ENCODE measurements around the gene IGFBP2. TPM values are rescaled to one million over a fixed set of nuclear protein-coding genes. Genes with fewer than 3 reads are reported as not detected.

Gene IGFBP2
- total and polyA plus RNA-seq, 12 donors: 14.8 to 253 (median 79.4) TPM

- Histone ChIP-seq H3K4me1 (replicated peaks in 1 of 2) (peaks cover 23 to 55% of the 10 kb centered on the region in 2 donors), H3K27ac (peak overlapping the region in 1 of 5 donors; percentile 42), H3K27me3 (no peaks in the 10 kb centered on the region), H3K9me3 (replicated peaks in 1 of 3) (no peaks in the 10 kb centered on the region), H3K4me3 (no peak overlapping the region), H3K36me3 (replicated peaks in 1 of 2) (no peaks in the 10 kb centered on the region)
- 24 to 36% (median 31%) methylated on average over 7 of the region's 7 CpGs for WGBS, 4 donors
- TF ChIP-seq POLR2A (IDR thresholded peaks at IDR 0.05): no peak
- TF ChIP-seq, protein P1, sequence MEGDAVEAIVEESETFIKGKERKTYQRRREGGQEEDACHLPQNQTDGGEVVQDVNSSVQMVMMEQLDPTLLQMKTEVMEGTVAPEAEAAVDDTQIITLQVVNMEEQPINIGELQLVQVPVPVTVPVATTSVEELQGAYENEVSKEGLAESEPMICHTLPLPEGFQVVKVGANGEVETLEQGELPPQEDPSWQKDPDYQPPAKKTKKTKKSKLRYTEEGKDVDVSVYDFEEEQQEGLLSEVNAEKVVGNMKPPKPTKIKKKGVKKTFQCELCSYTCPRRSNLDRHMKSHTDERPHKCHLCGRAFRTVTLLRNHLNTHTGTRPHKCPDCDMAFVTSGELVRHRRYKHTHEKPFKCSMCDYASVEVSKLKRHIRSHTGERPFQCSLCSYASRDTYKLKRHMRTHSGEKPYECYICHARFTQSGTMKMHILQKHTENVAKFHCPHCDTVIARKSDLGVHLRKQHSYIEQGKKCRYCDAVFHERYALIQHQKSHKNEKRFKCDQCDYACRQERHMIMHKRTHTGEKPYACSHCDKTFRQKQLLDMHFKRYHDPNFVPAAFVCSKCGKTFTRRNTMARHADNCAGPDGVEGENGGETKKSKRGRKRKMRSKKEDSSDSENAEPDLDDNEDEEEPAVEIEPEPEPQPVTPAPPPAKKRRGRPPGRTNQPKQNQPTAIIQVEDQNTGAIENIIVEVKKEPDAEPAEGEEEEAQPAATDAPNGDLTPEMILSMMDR (IDR thresholded peaks at IDR 0.05): peak; percentile 45 to 75 (median 60)
- no peak for DNase-seq
- intact Hi-C loops (cut with DNase I): loop anchor here (5.0 to 10.0 kb wide), 2 partner anchors 470 to 478 kb away; no protein-coding TSS in a partner anchor
Measured at GRCh38 chr2:216696751-216697560, 63.7 kb downstream of the IGFBP2 start.

- no peaks in the 10 kb centered on the region for H3K36me3 ChIP-seq (replicated peaks in 1 of 2)
- TF ChIP-seq, protein P1 (IDR thresholded peaks at IDR 0.05): no peak
- TF ChIP-seq POLR2A (IDR thresholded peaks at IDR 0.05): no peak
- DNase-seq: no peak
- H3K27ac ChIP-seq: peak overlapping the region; percentile 5 to 42 (median 12)
- WGBS, 4 donors: 10 to 25% (median 14%) methylated on average over 6 of the region's 6 CpGs
- no peaks in the 10 kb centered on the region for H3K9me3 ChIP-seq (replicated peaks in 1 of 3)
- intact Hi-C loops (cut with DNase I): loop anchor here (5.0 to 10.0 kb wide), 2 partner anchors 469 to 477 kb away; no protein-coding TSS in a partner anchor
- no peaks in the 10 kb centered on the region for H3K27me3 ChIP-seq
- H3K4me3 ChIP-seq: no peak overlapping the region
- H3K4me1 ChIP-seq (replicated peaks in 1 of 2): peaks cover 22 to 49% of the 10 kb centered on the region in 2 donors
Measured at GRCh38 chr2:216698293-216698692, 65.1 kb downstream of the IGFBP2 start.

DNA sequence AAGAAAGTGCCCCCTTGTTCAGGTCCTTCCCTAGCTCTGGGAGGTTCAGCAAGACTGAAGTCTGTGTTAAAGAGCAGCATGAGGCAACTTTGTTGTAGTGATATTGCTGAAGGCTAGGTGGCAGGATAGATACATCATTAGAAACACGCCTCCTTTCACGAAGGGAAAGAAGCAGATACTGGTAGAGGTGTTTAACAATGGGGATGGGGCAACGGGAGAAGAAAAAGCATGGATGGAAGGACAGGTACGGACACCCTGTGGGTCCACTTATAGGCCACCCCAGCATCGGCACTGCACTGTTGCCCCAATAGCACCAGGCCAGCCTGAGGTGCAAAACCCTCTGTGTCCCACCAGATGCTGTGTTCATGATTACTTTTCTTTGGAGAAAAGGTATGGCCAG lies 65.7 kb downstream of the IGFBP2 start:
- intact Hi-C loops (cut with DNase I): loop anchor here (5.0 to 10.0 kb wide), 2 partner anchors 468 to 476 kb away; no protein-coding TSS in a partner anchor
- TF ChIP-seq POLR2A (IDR thresholded peaks at IDR 0.05): no peak
- TF ChIP-seq, protein P1 (IDR thresholded peaks at IDR 0.05): peak; percentile 30 to 82 (median 68)
- peak overlapping the region in 4 of 5 donors; percentile 5 to 42 (median 20) for H3K27ac ChIP-seq
- DNase-seq: peak in 1 of 7 donors; percentile 38
- peaks cover 16 to 49% of the 10 kb centered on the region in 2 donors for H3K4me1 ChIP-seq (replicated peaks in 1 of 2)
- H3K36me3 ChIP-seq (replicated peaks in 1 of 2): no peaks in the 10 kb centered on the region
- no peaks in the 10 kb centered on the region for H3K27me3 ChIP-seq
- no peaks in the 10 kb centered on the region for H3K9me3 ChIP-seq (replicated peaks in 1 of 3)
- no peak overlapping the region for H3K4me3 ChIP-seq
- WGBS, 4 donors: 6 to 21% (median 20%) methylated on average over 5 of the region's 5 CpGs

DNA sequence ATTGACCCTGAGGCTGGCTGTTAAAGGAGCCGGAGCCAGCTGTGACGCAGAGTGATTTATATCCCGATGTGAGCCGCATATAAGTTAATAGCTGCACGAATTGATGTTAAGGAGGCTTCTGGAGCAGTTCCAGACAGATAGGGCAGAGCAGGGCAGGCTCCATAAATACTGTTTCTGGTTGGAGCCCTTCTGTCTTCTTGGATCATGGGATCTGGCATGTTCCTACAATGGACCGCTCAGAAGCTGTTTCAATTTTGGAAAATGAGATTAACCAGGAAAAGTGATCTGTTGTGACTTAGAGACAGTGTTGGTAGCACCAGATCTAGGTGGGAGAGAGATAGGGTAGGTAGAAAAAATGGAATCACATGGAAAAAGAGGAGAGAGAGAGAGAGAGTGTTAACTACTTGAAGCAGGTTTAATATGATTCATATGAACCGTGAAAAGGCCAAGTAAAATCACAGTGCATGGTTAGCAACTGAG lies 66.9 kb downstream of the IGFBP2 start:
- Histone ChIP-seq H3K4me1 (replicated peaks in 1 of 2) (peaks cover 10 to 40% of the 10 kb centered on the region in 2 donors), H3K4me3 (no peak overlapping the region), H3K9me3 (replicated peaks in 1 of 3) (no peaks in the 10 kb centered on the region), H3K27ac (peak overlapping the region in 2 of 5 donors; percentile 43 to 47), H3K36me3 (replicated peaks in 1 of 2) (no peaks in the 10 kb centered on the region), H3K27me3 (no peaks in the 10 kb centered on the region)
- DNase-seq: no peak
- TF ChIP-seq, protein P1 (IDR thresholded peaks at IDR 0.05): no peak
- TF ChIP-seq POLR2A (IDR thresholded peaks at IDR 0.05): no peak
- intact Hi-C loops (cut with DNase I): loop anchor here (10.0 kb wide), 2 partner anchors 355 to 365 kb away; no protein-coding TSS in a partner anchor
- WGBS, 4 donors: 31 to 39% (median 32%) methylated on average over 7 of the region's 7 CpGs

All from adrenal gland (tissue), 12 donors.